Measurements from ENCODE around the gene CHIC2.

GRCh38 chr4:54001668-54002365 lies 62.6 kb downstream of the CHIC2 start:
- TF ChIP-seq, protein P1, sequence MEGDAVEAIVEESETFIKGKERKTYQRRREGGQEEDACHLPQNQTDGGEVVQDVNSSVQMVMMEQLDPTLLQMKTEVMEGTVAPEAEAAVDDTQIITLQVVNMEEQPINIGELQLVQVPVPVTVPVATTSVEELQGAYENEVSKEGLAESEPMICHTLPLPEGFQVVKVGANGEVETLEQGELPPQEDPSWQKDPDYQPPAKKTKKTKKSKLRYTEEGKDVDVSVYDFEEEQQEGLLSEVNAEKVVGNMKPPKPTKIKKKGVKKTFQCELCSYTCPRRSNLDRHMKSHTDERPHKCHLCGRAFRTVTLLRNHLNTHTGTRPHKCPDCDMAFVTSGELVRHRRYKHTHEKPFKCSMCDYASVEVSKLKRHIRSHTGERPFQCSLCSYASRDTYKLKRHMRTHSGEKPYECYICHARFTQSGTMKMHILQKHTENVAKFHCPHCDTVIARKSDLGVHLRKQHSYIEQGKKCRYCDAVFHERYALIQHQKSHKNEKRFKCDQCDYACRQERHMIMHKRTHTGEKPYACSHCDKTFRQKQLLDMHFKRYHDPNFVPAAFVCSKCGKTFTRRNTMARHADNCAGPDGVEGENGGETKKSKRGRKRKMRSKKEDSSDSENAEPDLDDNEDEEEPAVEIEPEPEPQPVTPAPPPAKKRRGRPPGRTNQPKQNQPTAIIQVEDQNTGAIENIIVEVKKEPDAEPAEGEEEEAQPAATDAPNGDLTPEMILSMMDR (IDR thresholded peaks at IDR 0.05; ENCODE audit: poor library complexity, severe bottlenecking), result no peak
- TF ChIP-seq EP300 (conservative IDR thresholded peaks at IDR 0.05; ENCODE audit: poor library complexity, severe bottlenecking) (no peak), EZH2 (IDR thresholded peaks at IDR 0.05; ENCODE audit: borderline replicate concordance, insufficient read depth, low read length, poor library complexity, severe bottlenecking) (no peak), POLR2AphosphoS5 (IDR thresholded peaks at IDR 0.05) (no peak), REST (IDR thresholded peaks at IDR 0.05; ENCODE audit: borderline replicate concordance) (no peak), SMC3 (conservative IDR thresholded peaks at IDR 0.05; ENCODE audit: poor library complexity) (no peak), MXI1 (conservative IDR thresholded peaks at IDR 0.05; ENCODE audit: poor library complexity, severe bottlenecking) (no peak), RAD21 (conservative IDR thresholded peaks at IDR 0.05) (no peak), TAF1 (IDR thresholded peaks at IDR 0.05; ENCODE audit: low read depth) (no peak)
